ENCODE results near the gene PTPRK. TPM values are rescaled to one million over a fixed set of nuclear protein-coding genes. Genes with fewer than 3 reads are reported as not detected.

The PTPRK gene
- total and polyA plus RNA-seq, 2 of the 8 experiments (the other 6 are each of a cell fraction or from before 2014, with no cell fraction given): 11.4 to 47.3 TPM

- TF ChIP-seq CBX5 (IDR thresholded peaks at IDR 0.05; ENCODE audit: low read depth, low read length): no peak
- no peak for TF ChIP-seq ZNF274 (IDR thresholded peaks at IDR 0.05; ENCODE audit: borderline replicate concordance, extremely low read depth, low read length)
- no peak for TF ChIP-seq SP2 (IDR thresholded peaks at IDR 0.05; ENCODE audit: low read length)
Measured at GRCh38 chr6:128554302-128554701, 33.9 kb upstream of the PTPRK start (continued).
